Esophagus muscularis mucosa (tissue), 4 donors: Measurements from ENCODE around the gene GRB2. TPM values are rescaled to one million over a fixed set of nuclear protein-coding genes. Genes with fewer than 3 reads are reported as not detected.
"Not testable (repeated sequence)": the region's sequence is repeated elsewhere in the genome, so short reads cannot be mapped to it uniquely, and the experiment has no call there.

Source experiments
- DNase-seq: peaks from one replicate; pipeline ENCODE4 v3.0.0-alpha.2; 2017; ENCODE audit errors: extremely low spot score
- H3K27ac ChIP-seq, 4 donors: fragments of 200-600 bp; sonication (generic); replicated peaks in 1 of 4; 1 replicate in 3 of 4; 2 replicates in 1 of 4; pipeline ENCODE4 v1.5.1; 2016 to 2019; ENCODE audit warnings: mild to moderate bottlenecking in 1 of 4
- H3K27me3 ChIP-seq, 4 donors: fragments of 200-600 bp; sonication (generic); one replicate each; pipeline versions ENCODE4 v1.5.1 to v1.6.0; 2016 to 2019
- H3K36me3 ChIP-seq, 4 donors: fragments of 200-600 bp; sonication (generic); one replicate each; pipeline ENCODE4 v1.5.1; 2016 to 2019
- H3K4me1 ChIP-seq, 4 donors: fragments of 200-600 bp; sonication (generic); one replicate each; pipeline ENCODE4 v1.5.1; 2016 to 2019
- H3K4me3 ChIP-seq, 4 donors: fragments of 200-600 bp; sonication (generic); 1 replicate in 2 of 4; 2 replicates in 2 of 4; pipeline ENCODE4 v1.5.1; 2016 to 2019; ENCODE audit warnings: mild to moderate bottlenecking in 4 of 4, moderate library complexity in 1 of 4
- H3K9me3 ChIP-seq, 4 donors: fragments of 200-600 bp; sonication (generic); 1 replicate in 3 of 4; 2 replicates in 1 of 4; pipeline ENCODE4 v1.5.1; 2016 to 2019
- CTCF ChIP-seq, 3 experiments: fragments of 200-600 bp in 2 of 3; fragments of 450-650 bp in 1 of 3; sonication (generic) in 2 of 3; IDR thresholded peaks; one replicate each; pipeline ENCODE4 v1.5.1; 2017 to 2019; ENCODE audit warnings: antibody characterized with exemption in 3 of 3, mild to moderate bottlenecking in 2 of 3, moderate library complexity in 1 of 3
- EP300 ChIP-seq: sonication (generic); formaldehyde crosslinking; IDR thresholded peaks from one replicate; pipeline ENCODE4 v1.6.1; 2017; ENCODE audit warnings: antibody characterized with exemption
- POLR2A ChIP-seq: fragments of 450-650 bp; IDR thresholded peaks from one replicate; pipeline ENCODE4 v1.6.1; 2017; ENCODE audit warnings: antibody characterized with exemption, moderate library complexity, mild to moderate bottlenecking, low read depth
- POLR2AphosphoS5 ChIP-seq, 2 donors: sonication (generic); formaldehyde crosslinking; IDR thresholded peaks; one replicate each; pipeline ENCODE4 v1.6.1; 2017; ENCODE audit warnings: antibody characterized with exemption in 2 of 2
- WGBS: methylation state at CpG from one replicate; pipeline ENCODE4 v1.1.5; 2018; 5-methylcytosine and 5-hydroxymethylcytosine counted together
- intact Hi-C: fragments of 100-400 bp; cut with DNase I; formaldehyde crosslinking; loops from one replicate; pipeline ENCODE4 v1.15.1; 2023
- total RNA-seq, 4 donors: library from RNA; depleted of rRNA; stranded (reverse); fragments of >200 nt; gene quantifications; one replicate each; pipeline versions ENCODE4 v1.1.0 to v1.2.1, GENCODE V29; 2016

Gene GRB2
- total RNA-seq, 4 donors from 2014 or later = 84.3 to 140 (median 113) TPM

DNA sequence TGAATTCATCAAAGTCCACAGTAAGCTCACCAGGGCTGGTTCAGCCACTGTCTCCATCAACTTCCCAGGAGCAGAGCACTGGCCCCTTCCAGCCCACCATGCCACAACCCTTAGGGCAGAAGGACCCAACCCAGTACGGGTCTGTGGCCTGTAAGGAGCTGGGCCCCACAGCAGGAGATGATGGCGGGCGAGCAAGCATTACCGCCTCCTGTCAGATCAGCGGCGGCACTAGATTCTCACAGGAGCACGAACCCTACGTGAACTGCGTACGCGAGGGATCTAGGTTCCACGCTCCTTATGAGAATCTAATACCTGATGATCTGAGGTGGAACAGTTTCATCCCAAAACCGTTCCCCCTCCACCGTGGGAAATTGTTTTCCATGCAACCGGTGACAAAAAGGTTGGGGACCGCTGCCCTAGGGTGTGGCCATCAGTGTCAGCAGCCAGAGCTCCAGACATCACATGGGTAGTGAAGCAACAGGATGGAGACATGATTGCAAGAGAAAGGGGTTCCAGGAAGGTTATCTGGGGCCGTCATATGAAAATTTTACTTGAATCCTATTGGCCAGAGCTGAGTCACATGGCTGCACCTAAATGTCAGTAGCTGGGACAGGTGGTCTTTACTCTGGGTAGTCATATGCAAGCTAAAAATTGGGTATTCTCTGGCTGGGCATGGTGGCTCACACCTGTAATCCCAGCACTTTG is 103.8 kb downstream of the GRB2 start:
- H3K4me3 ChIP-seq = no peak overlapping the region
- no peaks in the 10 kb centered on the region for H3K9me3 ChIP-seq
- DNase-seq = no peak
- 79% methylated on average over 8 of the region's 17 CpGs for WGBS
- no peak overlapping the region for H3K27ac ChIP-seq
- intact Hi-C loops = no loop called here
- no peaks in the 10 kb centered on the region for H3K27me3 ChIP-seq
- no peak for TF ChIP-seq CTCF (IDR thresholded peaks at IDR 0.05)
- no peaks in the 10 kb centered on the region for H3K36me3 ChIP-seq
- H3K4me1 ChIP-seq = no peaks in the 10 kb centered on the region

- 78% methylated on average over 9 of the region's 9 CpGs for WGBS
- Histone ChIP-seq H3K4me1 (no peaks in the 10 kb centered on the region), H3K36me3 (no peaks in the 10 kb centered on the region), H3K9me3 (no peaks in the 10 kb centered on the region), H3K27me3 (no peaks in the 10 kb centered on the region), H3K4me3 (no peak overlapping the region), H3K27ac (no peak overlapping the region)
- no peak for DNase-seq
- intact Hi-C loops = no loop called here
- TF ChIP-seq POLR2AphosphoS5 (IDR thresholded peaks at IDR 0.05) = no peak
- TF ChIP-seq POLR2A = no peak
- TF ChIP-seq EP300 = no peak
- no peak for TF ChIP-seq CTCF (IDR thresholded peaks at IDR 0.05)
Observed at GRCh38 chr17:75301049-75301448, 104.4 kb downstream of the GRB2 start.

DNA sequence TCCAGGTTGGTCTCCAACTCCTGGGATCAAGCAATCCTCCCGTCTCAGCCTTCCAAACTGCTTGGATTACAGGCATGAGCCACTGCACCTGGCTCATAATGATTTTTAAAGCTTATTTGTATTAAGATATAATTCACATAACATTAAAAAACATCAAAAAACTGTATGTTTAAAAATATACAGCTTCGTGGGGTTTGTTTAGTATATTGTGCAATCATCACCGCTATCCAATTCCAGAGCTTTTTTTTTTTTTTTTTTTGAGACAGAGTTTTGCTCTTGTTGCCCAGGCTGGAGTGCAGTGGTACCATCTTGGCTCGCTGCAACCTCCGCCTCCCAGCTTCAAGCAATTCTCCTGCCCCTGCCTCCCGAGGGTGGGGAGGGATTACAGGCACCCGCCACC is 105.2 kb downstream of the GRB2 start:
- no peaks in the 10 kb centered on the region for H3K27me3 ChIP-seq
- DNase-seq = no peak

DNA sequence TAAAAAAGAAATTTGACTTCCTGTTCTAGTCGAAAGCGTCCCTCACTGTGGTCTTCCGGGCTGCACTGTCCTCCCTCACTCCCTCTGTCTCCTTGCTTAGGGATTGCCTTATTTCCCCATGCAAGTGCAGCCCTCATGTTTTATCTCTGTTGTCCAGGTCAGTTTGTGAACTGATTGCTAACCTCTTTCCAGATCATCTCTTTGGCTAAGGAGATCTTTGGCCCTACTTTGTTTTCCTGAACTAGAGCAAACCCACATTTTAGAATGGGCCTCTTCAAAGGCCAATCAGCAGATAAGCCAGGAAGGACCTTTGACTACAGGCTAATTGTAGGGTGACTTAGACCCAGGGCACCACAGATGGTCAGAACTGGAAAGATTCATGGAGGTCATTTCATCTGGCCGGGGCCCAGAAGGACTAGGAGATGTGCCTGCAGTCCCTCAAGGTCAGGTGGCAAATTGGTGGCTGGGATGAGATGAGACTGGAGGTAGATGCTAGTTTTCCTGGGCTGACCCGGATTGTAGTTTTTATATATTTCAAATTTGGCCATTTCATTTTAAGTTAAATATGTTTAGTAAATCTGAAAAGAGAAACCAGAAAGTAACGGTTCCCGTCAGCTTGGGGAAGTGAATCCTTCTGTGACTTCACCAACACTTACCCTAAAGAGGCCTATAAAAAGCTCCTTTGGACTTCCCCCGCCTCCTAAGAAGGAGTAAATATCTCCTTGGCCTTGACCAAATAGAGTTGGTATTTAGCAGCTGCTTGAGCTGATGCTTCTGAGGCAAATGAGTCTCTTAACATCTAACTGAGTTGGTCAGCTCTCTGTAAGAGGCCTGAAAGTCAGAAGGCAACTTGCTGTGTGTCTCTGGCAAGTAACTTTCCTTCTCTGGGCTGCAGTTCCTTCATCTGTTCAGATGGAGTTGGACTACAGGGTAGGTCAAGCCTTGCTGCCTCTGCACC is 110.0 kb downstream of the GRB2 start:
- 68% methylated on average over 8 of the region's 8 CpGs for WGBS
- Histone ChIP-seq H3K4me3 (no peak overlapping the region), H3K4me1 (peaks cover 0 to 2% (median 2%) of the 10 kb centered on the region in 4 donors), H3K9me3 (no peaks in the 10 kb centered on the region), H3K36me3 (no peaks in the 10 kb centered on the region), H3K27me3 (no peaks in the 10 kb centered on the region), H3K27ac (peak overlapping the region; percentile 21 to 57 (median 40))
- intact Hi-C loops = no loop called here
- TF ChIP-seq CTCF (IDR thresholded peaks at IDR 0.05) = no peak
- TF ChIP-seq POLR2A = no peak
- TF ChIP-seq POLR2AphosphoS5 (IDR thresholded peaks at IDR 0.05) = peak in 1 of 2 donors; percentile 12
- DNase-seq = no peak

More for the DNA sequence above, 105.2 kb downstream of the GRB2 start:
- no peak overlapping the region for H3K4me3 ChIP-seq
- 84% methylated on average over 7 of the region's 7 CpGs for WGBS
- no peaks in the 10 kb centered on the region for H3K36me3 ChIP-seq
- TF ChIP-seq EP300 (no peak), POLR2AphosphoS5 (IDR thresholded peaks at IDR 0.05) (no peak), POLR2A (no peak), CTCF (IDR thresholded peaks at IDR 0.05) (no peak)
- intact Hi-C loops = no loop called here
- H3K4me1 ChIP-seq = no peaks in the 10 kb centered on the region
- no peaks in the 10 kb centered on the region for H3K9me3 ChIP-seq
- H3K27ac ChIP-seq = no peak overlapping the region

GRCh38 chr17:75292810-75293448 is 112.5 kb downstream of the GRB2 start:
- H3K27ac ChIP-seq, H3K27me3 ChIP-seq, H3K9me3 ChIP-seq, DNase-seq, intact Hi-C loops, H3K4me3 ChIP-seq, H3K36me3 ChIP-seq: not testable (repeated sequence)
- WGBS = 71% methylated on average over 16 of the region's 16 CpGs
- H3K4me1 ChIP-seq = peaks cover 9 to 17% (median 13%) of the 10 kb centered on the region in 4 donors
